GM19238 (cell line): ENCODE results near the gene DDX49.
"Not testable (repeated sequence)": the region's sequence is repeated elsewhere in the genome, so short reads cannot be mapped to it uniquely, and the experiment has no call there.

Experiments used
- DNase-seq: peaks from one replicate; pipeline ENCODE4 v3.0.0; 2011; ENCODE audit warnings: low spot score; ENCODE audit not compliant: insufficient read length

DDX49 gene

DNA sequence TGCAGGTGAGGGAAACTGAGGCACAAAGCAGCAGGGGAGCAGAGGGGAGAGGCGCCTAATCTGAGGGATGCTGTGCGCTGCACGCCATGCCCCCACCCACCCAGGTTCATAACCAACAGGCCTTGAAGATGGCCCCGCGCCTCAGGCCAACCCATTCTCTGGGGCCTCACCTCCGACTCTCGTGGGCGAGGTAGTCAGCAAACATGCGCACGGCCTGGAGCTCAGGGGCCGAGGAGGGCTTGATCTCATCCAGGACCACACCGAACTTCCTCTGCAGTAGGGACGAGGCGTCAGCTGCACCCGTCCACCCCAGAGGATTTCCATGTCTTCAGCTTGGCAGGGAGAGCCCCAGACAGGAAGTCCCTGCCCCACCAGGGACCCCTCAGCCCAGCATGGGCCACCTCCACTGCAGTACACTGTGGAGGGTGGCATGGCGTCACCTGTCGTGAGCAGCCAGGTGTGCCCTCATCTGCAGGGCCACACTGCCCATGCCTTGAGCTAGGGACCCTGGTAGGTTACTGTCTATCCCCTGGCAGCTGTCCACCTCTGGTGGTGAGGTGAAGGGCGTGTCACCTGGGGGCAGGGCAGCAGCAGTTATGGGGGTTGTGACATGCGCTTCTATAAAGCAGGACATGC is 8.6 kb upstream of the DDX49 start:
- no peak for DNase-seq

DNA sequence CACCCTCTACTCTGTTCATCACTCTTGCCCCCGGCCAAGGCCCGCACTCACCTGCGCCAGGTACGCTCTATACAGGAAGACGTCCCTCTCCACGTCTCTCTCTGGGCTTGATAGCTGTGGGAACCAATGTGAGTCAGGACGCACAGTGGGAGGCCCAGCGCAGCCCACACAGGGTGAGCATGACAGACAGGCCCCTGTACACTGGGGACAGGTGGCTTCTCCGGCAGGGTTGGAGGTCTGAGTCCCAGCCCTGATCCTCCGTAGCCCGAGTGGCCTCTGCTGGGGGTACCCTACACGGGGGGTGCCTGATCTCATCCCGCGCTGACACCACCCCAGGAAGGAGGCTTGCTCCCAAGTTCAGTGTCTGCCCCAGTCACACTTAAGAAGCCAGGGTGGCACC is 6.6 kb upstream of the DDX49 start:
- no peak for DNase-seq

DNA sequence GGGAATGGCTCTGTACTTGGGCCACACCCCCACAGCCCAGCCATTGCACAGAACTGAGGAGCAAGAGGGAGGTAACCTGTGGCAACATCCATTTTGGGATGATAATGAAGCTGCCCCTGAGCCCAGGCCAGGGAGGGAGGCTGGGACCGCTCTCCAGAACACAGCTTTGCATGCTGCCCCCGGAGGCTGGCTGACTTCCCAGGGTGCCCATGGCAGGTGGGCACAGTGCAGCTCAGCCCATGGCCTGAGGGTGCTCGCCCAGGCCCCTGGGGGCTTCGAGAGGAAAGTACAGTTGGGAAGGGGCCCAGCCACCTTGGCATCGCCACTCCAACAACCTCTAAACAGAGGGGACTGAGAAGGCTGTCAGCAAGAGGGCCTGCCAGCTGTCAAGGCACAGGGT is 6.0 kb upstream of the DDX49 start:
- DNase-seq: no peak

DNA sequence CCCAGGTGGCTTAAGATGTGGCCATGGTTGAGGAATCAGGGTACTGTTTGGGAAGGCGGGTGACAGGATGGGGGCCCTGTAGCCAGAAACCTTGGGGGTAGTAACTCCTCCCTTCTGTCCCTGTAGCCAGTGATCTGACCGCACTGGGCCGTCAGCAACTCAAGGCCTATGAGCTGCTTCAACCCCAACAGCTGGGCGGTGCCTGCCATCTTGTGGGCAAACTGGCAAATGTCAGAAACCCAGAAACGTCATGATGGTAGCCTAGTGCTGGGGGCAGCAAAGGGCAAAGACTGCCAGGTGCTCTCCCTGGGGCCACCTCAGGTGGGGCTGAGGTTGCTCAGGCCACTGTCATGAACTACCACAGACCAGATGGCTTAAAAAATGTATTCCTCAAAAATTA is 3.9 kb upstream of the DDX49 start:
- DNase-seq: no peak

DNA sequence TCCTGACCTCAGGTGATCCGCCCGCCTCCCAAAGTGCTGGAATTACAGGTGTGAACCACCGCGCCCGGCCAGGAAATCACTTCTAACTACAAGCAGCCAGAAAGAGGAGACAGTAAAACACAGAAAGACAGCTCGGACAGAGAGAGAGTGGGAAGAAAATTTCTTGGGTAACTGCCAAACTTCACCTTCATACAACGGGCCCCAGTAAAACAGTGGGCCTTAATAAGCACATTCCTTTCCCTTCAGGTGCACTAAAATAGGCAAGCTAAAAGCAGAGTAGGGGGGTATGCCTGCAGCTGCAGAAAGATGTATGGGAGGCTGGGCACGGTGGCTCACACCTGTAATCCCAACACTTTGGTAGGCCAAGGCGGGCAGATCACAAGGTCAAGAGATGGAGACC is 1.9 kb upstream of the DDX49 start:
- DNase-seq: not testable (repeated sequence)

DNA sequence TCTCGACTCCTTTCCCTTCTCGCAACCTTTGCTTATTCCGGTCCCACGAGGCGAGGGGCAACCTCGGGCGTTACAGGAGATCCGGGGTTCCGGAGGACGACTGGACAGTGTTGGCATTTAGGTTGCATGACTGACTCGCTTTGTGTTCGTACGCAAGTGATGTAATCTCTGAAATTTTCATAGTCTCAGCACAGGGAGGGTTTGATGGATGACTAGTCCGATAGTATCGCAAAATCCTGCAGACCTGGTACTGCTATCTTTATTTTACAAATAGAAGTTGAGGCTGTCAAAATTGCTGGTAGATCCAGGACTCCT is 342 bp downstream of the DDX49 start:
- no peak for DNase-seq

DNA sequence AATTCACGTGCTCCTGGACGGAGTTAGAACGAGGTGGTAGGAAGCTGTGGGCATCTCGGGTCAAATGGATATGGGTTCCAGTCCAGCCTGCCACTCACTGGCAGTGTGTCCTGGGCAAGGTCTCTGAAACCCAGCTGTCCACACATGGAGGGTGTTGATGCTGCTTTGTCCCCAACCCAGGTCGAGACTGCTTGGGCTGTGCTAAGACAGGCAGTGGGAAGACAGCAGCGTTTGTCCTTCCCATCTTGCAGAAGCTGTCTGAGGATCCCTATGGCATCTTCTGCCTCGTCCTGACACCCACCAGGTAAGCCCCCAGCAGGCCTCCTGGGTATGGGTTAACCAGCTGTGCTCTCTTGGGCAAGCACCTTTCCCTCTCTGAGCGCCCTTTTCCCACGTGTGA is 885 bp downstream of the DDX49 start:
- DNase-seq: no peak

DNA sequence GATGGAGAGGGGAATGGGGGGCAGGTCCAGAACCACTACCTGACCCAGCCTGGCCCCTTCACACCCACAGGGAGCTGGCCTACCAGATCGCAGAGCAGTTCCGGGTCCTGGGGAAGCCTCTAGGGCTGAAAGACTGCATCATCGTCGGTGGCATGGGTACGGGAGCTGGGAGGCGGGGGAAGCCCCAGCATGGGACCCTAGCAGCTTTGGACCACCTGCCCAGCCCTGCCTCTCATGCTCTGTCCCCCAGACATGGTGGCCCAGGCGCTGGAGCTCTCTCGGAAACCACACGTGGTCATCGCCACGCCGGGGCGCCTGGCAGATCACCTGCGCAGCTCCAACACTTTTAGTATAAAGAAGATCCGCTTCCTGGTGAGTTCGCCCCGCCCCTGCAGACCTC is 2.1 kb downstream of the DDX49 start:
- DNase-seq: no peak

DNA sequence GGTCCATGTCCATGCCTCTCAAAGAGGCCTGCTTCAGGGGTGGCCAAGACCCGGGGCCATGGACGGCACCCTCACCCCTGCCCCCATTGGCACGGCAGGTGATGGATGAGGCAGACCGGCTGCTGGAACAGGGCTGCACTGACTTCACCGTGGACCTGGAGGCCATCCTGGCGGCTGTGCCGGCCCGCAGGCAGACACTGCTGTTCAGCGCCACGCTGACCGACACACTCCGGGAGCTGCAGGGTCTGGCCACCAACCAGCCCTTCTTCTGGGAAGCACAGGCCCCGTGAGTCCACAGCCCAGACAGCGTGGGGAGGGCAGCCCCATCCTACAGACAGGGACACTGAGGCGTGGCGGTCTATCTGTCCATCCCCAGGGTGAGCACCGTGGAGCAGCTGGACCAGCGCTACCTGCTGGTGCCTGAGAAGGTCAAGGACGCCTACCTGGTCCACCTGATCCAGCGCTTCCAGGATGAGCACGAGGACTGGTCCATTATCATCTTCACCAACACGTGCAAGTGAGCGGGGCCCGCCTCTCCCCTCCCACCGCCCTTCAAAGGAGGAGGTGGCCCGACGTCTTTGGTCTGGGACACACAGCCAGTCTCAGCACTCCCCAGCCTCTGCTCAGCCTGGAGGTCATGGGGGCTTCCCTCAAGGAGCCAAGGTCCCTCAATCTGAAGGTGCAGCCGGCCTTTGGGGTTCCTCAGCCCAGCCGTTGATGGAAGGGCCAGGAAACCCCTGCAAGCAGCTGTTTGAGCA is 2.9 kb downstream of the DDX49 start:
- DNase-seq: no peak

DNA sequence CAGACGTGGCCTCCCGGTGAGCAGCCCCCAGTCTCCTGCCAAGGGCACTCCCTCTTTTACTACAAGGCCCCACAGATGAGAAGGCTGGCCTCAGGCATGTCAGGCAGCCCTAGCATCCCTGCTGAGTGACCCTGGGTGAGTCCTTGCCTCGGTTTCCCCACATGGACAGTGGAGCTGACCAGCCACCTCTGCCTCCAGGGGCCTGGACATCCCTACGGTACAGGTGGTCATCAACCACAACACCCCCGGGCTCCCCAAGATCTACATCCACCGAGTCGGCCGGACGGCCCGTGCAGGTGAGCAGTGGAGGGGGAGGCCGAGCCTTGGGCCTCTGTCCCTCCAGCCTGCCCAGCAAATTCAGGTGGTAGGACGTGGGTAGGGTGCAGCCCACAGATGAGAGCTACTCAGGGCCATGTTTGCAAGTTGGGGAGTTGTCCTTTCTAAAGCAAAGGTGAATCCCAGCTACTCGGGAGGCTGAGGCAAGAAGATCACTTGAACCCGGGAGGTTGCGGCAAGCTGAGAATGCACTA is 5.2 kb downstream of the DDX49 start:
- no peak for DNase-seq

DNA sequence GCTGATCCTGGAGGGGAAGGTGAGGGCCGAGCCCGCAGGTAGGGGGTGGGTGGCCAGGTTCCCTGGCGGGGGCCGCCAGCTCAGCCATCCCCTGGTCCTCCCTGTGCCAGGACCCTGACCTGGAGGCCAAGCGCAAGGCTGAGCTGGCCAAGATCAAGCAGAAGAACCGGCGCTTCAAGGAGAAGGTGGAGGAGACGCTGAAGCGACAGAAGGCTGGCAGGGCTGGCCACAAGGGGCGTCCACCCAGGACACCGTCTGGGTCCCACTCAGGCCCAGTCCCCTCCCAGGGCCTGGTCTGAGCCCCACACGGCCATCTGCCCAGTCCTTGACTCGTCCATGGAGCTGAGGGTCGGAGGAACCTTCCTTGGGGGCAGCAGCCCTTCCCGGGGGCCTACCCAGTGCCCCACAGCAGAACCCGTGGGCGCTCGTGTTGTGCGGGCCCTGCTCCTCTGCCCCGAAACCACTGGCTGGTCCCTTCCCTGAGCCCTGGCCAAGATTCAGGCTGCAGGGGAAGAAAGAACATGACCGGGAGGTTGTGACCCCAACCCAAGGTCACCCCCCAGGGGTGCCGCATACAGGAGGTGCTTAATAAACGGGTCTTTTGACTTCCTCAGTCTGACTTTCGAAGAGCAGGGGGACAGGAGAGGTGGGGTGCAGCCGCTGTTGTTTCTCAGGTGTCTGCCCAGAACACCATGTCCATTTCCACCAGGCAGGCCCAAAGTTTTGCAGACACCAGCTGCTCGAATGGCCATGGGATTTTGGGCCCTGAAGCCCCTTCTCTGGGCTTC is 8.7 kb downstream of the DDX49 start:
- no peak for DNase-seq

DNA sequence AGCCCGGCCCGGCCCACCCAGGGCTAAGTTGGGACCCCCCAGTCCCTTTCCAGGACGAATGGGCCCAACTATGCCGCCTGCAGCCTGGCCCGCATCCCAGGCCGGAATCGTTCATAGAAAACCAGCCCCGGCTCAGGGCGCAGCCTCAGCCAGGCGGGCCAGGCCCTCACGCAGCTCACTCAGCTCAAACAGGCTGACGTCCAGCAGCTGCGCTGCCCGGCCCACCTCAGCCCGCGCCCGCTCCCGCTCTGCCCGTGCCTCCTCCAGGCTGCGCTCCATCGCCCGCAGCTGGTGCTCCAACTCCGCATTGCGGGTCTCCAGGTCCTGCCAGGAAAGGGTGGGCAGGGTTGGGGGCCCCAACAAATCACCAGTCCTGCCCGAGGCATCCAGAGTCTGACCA is 9.8 kb downstream of the DDX49 start:
- no peak for DNase-seq

DNA sequence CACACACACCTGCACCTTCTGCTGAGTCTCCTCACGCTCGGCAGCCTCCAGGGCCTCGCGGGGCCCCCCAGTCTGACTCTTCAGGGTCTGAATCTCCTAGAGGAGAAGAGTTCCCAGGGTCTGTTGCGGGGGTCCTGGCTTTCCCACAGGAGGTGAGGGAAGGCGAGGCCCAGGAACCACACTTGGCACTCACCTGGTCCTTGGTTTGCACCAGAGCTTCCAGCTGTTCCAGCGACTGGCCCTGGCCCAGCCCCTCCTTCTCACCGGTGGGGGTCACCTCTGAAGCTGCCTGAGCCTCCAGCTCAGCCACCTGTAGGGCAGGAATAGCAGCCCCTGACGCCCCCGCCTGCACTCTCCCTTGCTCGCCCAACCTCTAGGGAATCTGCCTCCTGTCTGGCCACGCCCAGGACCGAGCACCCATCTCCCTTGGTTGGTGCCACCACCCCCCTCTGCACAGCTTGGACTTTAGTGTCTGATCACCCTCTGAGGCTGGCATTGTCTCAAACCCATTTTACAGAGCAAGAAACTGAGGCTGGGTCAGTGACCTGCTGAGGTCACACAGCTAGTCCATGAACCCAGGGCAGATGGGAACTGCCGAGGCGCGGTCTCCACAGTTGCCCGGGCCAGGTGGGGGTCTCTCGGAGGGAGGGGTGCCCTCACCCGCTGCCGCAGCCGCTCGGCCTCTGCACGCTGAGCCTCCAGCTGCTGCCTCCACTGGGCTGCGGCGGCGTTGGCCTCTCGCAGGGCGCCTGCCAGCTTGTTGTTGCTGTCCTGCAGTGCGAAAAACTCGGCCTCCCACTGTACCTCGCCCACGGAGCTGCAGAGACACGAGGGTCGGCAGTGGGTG is 12.0 kb downstream of the DDX49 start:
- no peak for DNase-seq

DNA sequence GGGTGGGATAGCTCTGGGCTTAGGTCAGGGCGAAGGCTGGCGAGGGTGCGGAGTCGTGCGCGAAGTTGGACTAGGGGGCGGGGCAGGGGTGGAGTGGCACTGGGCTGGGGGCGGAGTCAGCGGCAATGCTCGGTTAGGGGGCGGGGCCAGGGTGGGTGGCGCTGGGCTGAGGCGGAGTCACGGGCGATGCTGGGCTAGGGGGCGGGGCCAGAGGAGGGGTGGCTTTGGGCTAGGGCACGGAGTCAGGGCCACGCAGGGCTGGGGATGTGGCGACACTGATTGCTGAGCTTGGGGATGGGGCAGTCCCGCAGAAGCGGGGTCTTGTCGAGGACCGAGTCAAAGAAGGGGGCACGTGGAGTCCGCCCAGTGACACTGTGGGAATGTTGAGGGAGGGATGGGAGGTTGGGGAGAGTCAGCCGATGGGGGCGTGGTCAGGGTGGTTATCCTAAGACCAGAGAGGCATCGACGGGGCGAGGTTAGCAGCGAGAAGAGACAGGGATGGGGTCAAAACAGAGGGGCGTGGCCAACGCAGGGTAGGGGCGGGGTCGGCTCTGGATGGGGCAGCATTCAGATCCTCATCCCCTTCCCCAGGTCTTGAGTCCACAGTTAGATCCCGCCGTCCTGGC is 12.8 kb downstream of the DDX49 start:
- peak; percentile 80 for DNase-seq

DNA sequence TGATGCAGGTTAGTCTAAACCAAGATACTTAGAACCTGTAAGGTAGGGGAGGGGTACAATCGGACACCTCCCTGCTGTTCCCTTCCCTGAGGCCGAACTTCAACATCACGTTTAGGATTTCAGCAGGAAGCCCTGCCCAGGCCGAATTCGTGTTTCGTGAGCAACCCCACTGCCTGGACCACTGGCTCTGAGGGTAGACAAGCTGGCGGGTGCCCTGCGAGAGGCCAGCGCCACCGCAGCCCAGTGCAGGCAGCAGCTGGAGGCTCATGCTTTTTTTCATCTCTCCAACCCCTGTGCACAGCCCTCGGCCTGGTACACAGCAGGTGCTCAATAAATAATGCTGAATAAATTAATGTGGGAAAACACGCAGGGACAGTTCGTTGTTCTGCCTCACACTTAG is 13.8 kb downstream of the DDX49 start:
- DNase-seq: no peak

DNA sequence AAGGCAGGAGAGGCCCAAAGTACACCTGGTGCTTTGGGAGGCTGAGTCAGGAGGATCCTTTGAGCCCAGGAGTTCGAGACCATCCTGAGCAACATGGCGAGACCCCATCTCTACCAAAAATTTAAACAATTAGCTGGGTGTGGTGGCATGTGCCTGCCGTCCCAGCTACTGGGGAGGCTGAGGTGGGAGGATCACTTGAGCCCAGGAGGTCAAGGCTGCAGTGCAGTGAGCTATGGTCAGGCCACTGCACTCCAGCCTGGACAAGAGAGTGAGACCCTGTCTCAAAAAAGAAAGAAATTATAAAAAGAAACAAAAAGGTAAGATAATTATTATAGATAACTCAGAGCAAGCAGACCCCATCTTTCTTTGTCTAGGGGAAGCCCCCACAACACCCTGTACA is 19.6 kb downstream of the DDX49 start:
- no peak for DNase-seq

DNA sequence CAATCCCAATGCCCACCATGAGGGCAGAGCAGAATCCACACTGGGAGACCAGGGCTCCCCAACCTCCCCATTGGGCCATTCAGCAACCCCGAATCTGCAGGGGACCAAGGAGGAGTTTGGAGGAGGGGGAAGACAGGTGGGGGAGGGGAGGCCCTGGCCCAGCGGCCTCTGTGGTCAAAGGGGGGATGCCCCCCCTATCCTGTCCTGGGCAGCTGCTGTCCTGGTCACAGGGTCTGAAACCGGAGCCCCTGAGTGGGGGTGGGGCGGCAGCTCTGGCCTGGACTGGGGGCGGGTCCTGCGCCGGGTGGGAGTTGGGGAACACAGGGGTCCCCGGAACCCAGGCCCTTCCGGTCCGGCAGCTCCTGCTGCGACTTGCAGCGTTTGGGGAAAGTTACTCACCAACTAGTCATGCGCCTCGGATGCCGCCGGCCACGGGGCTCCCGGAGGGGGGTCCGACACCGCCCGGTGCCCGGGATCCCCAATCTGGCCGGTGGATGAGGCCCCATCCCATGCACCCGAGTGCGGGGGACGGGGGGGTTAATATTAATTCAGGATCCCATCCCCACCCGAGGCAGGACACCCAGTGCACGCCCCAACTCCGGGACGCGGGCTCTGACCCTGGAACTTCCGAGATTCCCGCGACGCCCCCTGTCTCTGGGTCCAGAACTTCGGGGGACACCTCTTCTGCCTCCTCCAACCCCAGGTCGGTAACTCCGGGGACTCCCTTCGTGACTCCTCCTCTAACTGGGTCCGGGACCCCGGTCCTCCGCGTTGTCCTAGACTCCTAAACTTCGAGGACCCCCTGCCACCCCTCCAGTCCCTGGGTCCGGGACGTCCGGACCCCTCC is 20.6 kb downstream of the DDX49 start:
- DNase-seq: no peak

DNA sequence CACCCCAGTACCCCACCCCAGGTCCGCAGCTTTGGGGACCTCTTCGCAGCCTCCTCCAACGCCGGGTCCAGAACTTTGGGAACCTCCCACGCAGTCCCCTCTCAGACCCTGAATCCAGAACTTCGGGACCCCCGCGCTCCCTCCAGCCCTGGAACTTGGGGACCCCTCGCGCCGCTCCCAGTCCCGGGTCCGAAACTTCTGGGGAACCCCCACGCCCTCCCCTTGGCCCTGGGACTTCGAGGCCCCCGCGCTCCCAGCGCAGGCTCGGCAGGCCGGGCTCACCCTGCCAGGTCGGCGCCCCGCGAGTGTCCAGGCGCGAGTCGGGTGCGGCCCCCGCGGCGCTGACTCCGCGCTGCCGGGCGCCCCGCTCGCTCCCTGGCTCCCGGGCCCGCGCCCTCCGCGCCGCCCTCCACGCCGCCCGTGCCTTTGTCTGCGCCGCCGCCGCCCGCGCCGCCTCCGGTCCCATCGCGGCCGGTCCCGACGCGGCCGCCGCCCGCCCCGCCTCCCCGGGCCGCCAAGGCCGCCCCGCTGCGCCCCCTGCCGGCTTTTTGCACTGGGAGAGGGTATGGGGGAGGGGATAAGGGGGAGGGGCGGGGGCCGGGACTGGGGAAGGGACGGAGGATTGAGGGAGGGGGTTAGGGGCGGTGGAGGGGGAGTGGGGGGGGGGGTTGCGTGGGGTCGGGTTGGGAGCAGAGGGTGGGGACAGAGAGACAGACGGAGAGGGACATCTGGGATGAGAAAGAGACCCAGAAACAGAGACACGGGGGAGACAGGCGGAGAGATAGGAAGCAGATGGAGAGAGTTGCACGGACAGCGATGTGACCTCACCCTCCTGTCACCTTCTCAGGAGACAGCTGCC is 21.5 kb downstream of the DDX49 start, which contains the start of gene HOMER3:
Gene HOMER3, minus strand, starts transcription at position 449 of the 859 bp plus-strand sequence. CDS start 2,235 bp downstream, outside the sequence.
- DNase-seq: peak; percentile 79
